K562 (cell line): ENCODE data around the gene CPSF4. TPM values are rescaled to one million over a fixed set of nuclear protein-coding genes. Genes with fewer than 3 reads are reported as not detected.

Experiments used
- ATF3 ChIP-seq, 2 experiments: fragments of 450-650 bp in 1 of 2; sonication (generic) in 1 of 2; formaldehyde crosslinking in 1 of 2; IDR thresholded peaks in 1 of 2; conservative IDR thresholded peaks in 1 of 2; 2 replicates each; pipeline versions ENCODE4 v1.6.1 to v1.8.1; 2016 to 2023; ENCODE audit warnings: mild to moderate bottlenecking in 2 of 2, moderate library complexity in 2 of 2, inconsistent platforms in 1 of 2, missing genetic modification reagents in 1 of 2
- BCOR ChIP-seq: fragments of 450-650 bp; IDR thresholded peaks from 2 replicates; pipeline ENCODE4 v1.6.1; 2016
- BDP1 ChIP-seq: IDR thresholded peaks from 3 replicates; pipeline ENCODE4 v1.6.1; 2011; ENCODE audit not compliant: insufficient read length, insufficient read depth
- GABPB1 ChIP-seq: sonication (generic); formaldehyde crosslinking; IDR thresholded peaks from 2 replicates; pipeline ENCODE4 v1.8.0; 2022; ENCODE audit warnings: mild to moderate bottlenecking, missing genetic modification reagents
- HDAC6 ChIP-seq: IDR thresholded peaks from 2 replicates; pipeline ENCODE4 v1.6.1; 2012; ENCODE audit warnings: low read depth, mild to moderate bottlenecking, control low read depth, inconsistent platforms, low read length, moderate library complexity
- HSF4 ChIP-seq: fragments of 250-450 bp; sonication (Bioruptor Pico); IDR thresholded peaks from 2 replicates; pipeline ENCODE4 v2.1.2; 2022; ENCODE audit warnings: mild to moderate bottlenecking, moderate library complexity, borderline replicate concordance
- KLF16 ChIP-seq: IDR thresholded peaks from 2 replicates; pipeline ENCODE4 v1.6.1; 2016; ENCODE audit warnings: antibody characterized with exemption
- MNT ChIP-seq, 2 experiments: fragments of 450-650 bp; conservative IDR thresholded peaks; 2 replicates each; pipeline ENCODE4 v1.6.1; 2017; ENCODE audit warnings: mild to moderate bottlenecking in 2 of 2, moderate library complexity in 2 of 2
- MXI1 ChIP-seq: IDR thresholded peaks from 2 replicates; pipeline ENCODE4 v1.6.1; 2011; ENCODE audit warnings: low read depth, mild to moderate bottlenecking, improper control_type of control experiment, low read length
- NR2C1 ChIP-seq, 2 experiments: fragments of 450-650 bp; IDR thresholded peaks; 2 replicates each; pipeline ENCODE4 v1.6.1; 2017; ENCODE audit warnings: mild to moderate bottlenecking in 2 of 2, antibody characterized with exemption in 1 of 2, inconsistent platforms in 1 of 2, missing compliant biosample characterization in 1 of 2, missing genetic modification characterization in 1 of 2
- PTTG1 ChIP-seq: fragments of 450-650 bp; IDR thresholded peaks from 2 replicates; pipeline ENCODE4 v1.6.1; 2016; ENCODE audit warnings: low read depth, mild to moderate bottlenecking, missing genetic modification characterization, missing compliant biosample characterization
- SIX5 ChIP-seq, 2 experiments: IDR thresholded peaks; 2 replicates each; pipeline ENCODE4 v1.6.1; 2011; ENCODE audit warnings: low read length in 2 of 2, borderline replicate concordance in 1 of 2, low read depth in 1 of 2, mild to moderate bottlenecking in 1 of 2, moderate library complexity in 1 of 2; ENCODE audit not compliant: insufficient read depth in 1 of 2
- SPI1 ChIP-seq: IDR thresholded peaks from 2 replicates; pipeline ENCODE4 v1.6.1; 2011; ENCODE audit warnings: low read depth, low read length, control low read depth, borderline replicate concordance
- STAT5B ChIP-seq: fragments of 250-450 bp; sonication (Bioruptor Pico); IDR thresholded peaks from 2 replicates; pipeline ENCODE4 v1.8.0; 2021; ENCODE audit warnings: mild to moderate bottlenecking, inconsistent platforms
- TAF7 ChIP-seq: fragments of 450-650 bp; IDR thresholded peaks from 2 replicates; pipeline ENCODE4 v1.6.1; 2016; ENCODE audit warnings: missing genetic modification characterization, missing compliant biosample characterization
- ZBTB12 ChIP-seq: fragments of 250-450 bp; sonication (Bioruptor Pico); IDR thresholded peaks from 2 replicates; pipeline ENCODE4 v1.4.0; 2020
- ZFP36 ChIP-seq: fragments of 150-350 bp; IDR thresholded peaks from 2 replicates; pipeline ENCODE4 v1.6.1; 2018; ENCODE audit warnings: low read length, low read depth; ENCODE audit not compliant: partially characterized antibody
- ZNF146 ChIP-seq: IDR thresholded peaks from one replicate; pipeline ENCODE4 v1.6.1; 2018; ENCODE audit warnings: missing compliant biosample characterization; ENCODE audit not compliant: unreplicated experiment
- ZNF184 ChIP-seq: sonication (generic); formaldehyde crosslinking; IDR thresholded peaks from 2 replicates; pipeline ENCODE4 v1.5.0; 2020; ENCODE audit warnings: missing genetic modification reagents
- ZNF263 ChIP-seq: sonication (generic); formaldehyde crosslinking; IDR thresholded peaks from 2 replicates; pipeline ENCODE4 v1.8.0; 2022; ENCODE audit warnings: mild to moderate bottlenecking, missing genetic modification reagents, borderline replicate concordance
- ZNF512 ChIP-seq: IDR thresholded peaks from 2 replicates; pipeline ENCODE4 v1.6.1; 2016; ENCODE audit warnings: missing genetic modification characterization, missing compliant biosample characterization
- ZNF766 ChIP-seq: fragments of 200-800 bp; sonication (Bioruptor generic); conservative IDR thresholded peaks from 2 replicates; pipeline ENCODE4 v1.6.1; 2016; ENCODE audit warnings: missing genetic modification characterization, missing compliant biosample characterization
- polyA plus RNA-seq, 8 experiments: library from polyadenylated mRNA; depleted of rRNA in 4 of 8; stranded (reverse) in 5 of 8; unstranded in 3 of 8; fragments of >200 nt; fragmentation: Nextera tagmentation in 2 of 8; fragmentation: Illumina TruSeq in 1 of 8; extraction: Ambion mirVana in 2 of 8; extraction: Trizol in 1 of 8; gene quantifications; 2 replicates each; pipeline versions ENCODE4 v1.2.1 to v1.2.3, GENCODE V29; 2011 to 2014; ENCODE audit warnings: inconsistent platforms in 1 of 8, missing spikeins in 1 of 8
- total RNA-seq, 7 experiments: library from RNA; depleted of rRNA in 6 of 7; stranded (reverse); fragments of >200 nt in 6 of 7; fragmentation: Illumina TruSeq in 2 of 7; extraction: Trizol in 2 of 7; gene quantifications; 2 replicates each; pipeline versions ENCODE4 v1.2.1 to v1.2.3, GENCODE V29; 2011 to 2021; ENCODE audit warnings: low replicate concordance in 1 of 7

The CPSF4 gene
- total and polyA plus RNA-seq, 9 of the 15 experiments (the other 6 are each of a cell fraction or from before 2014, with no cell fraction given): 16.9 to 118 (median 71.7) TPM

GRCh38 chr7:99472561-99473314, 34.0 kb downstream of the CPSF4 start, which contains the start of gene ZNF789 (continued):
- TF ChIP-seq ZBTB12 (CRISPR knock-in tag) (no peak), BCOR (peak; percentile 24; the same call in 1 of the 2 replicates), ZNF184 (CRISPR knock-in tag) (no peak), MXI1 (no peak), NR2C1 (IDR thresholded peaks at IDR 0.05) (peak; percentile 79), NR2C1 (tag; IDR thresholded peaks at IDR 0.05) (no peak), STAT5B (CRISPR knock-in tag) (no peak), ZNF263 (no peak), ZNF512 (tag) (no peak), ZNF146 (no peak), KLF16 (no peak), SPI1 (no peak), ZNF766 (CRISPR knock-in tag) (no peak), HDAC6 (no peak), TAF7 (tag) (peak; percentile 69), HSF4 (CRISPR knock-in tag) (no peak), GABPB1 (CRISPR knock-in tag) (peak; percentile 27; the same call in 1 of the 2 replicates), MNT (conservative IDR thresholded peaks at IDR 0.05) (peak; percentile 89 to 93), BDP1 (no peak), PTTG1 (tag) (no peak), ATF3 (IDR thresholded peaks at IDR 0.05) (peak; percentile 56), ATF3 (CRISPR knock-in tag; conservative IDR thresholded peaks at IDR 0.05) (no peak; the same call in 1 of the 2 replicates), ZFP36 (no peak), SIX5 (IDR thresholded peaks at IDR 0.05; ENCODE audit: borderline replicate concordance in 1 of 2, insufficient read depth in 1 of 2, low read depth in 1 of 2, low read length in 2 of 2) (no peak)
